Raji (cell line): ENCODE data around the gene MUS81.
A peak's percentile ranks its signal among the peaks of the same experiment; 100 is the strongest.

Source experiments
- POLR2A ChIP-seq: IDR thresholded peaks from 2 replicates; pipeline ENCODE4 v1.6.1; 2011; ENCODE audit warnings: low read depth, low read length, control low read depth; ENCODE audit not compliant: insufficient read depth

The MUS81 gene

GRCh38 chr11:65854161-65854592 is 6.1 kb upstream of the MUS81 start:
- TF ChIP-seq POLR2A, result no peak

- no peak for TF ChIP-seq POLR2A
Observed at GRCh38 chr11:65854852-65855837, 5.1 kb upstream of the MUS81 start.

- TF ChIP-seq POLR2A, result no peak
Observed at GRCh38 chr11:65855927-65856363, 4.3 kb upstream of the MUS81 start.

- peak; percentile 71; the same call in 1 of the 2 replicates for TF ChIP-seq POLR2A
Observed at GRCh38 chr11:65856689-65857499, 3.3 kb upstream of the MUS81 start.

GRCh38 chr11:65857500-65857852 is 2.8 kb upstream of the MUS81 start:
- no peak for TF ChIP-seq POLR2A

- peak; percentile 97 for TF ChIP-seq POLR2A
Observed at GRCh38 chr11:65857853-65858680, 2.2 kb upstream of the MUS81 start, which contains the start of gene CFL1. CFL1 (minus strand) TSS chr11:65858180; CDS start chr11:65858099, 81 bp downstream.

GRCh38 chr11:65858681-65859087 is 1.5 kb upstream of the MUS81 start:
- TF ChIP-seq POLR2A, result no peak

- peak; percentile 93 for TF ChIP-seq POLR2A
Observed at GRCh38 chr11:65859095-65859811, 980 bp upstream of the MUS81 start.

- peak; percentile 2; the same call in 1 of the 2 replicates for TF ChIP-seq POLR2A
Observed at GRCh38 chr11:65859812-65860277, 388 bp upstream of the MUS81 start.

GRCh38 chr11:65861165-65861505 is 902 bp downstream of the MUS81 start:
- no peak for TF ChIP-seq POLR2A

GRCh38 chr11:65861533-65862183 is 1.4 kb downstream of the MUS81 start:
- no peak for TF ChIP-seq POLR2A

- TF ChIP-seq POLR2A, result no peak
Observed at GRCh38 chr11:65862191-65862735, 2.0 kb downstream of the MUS81 start.

GRCh38 chr11:65862941-65863888 is 3.0 kb downstream of the MUS81 start:
- no peak for TF ChIP-seq POLR2A
